ENCODE measurements around the gene ALDH16A1.

GRCh38 chr19:49441960-49442350 lies 11.1 kb upstream of the ALDH16A1 start:
- TF ChIP-seq CTCF (conservative IDR thresholded peaks at IDR 0.05) (no peak), EZH2 (IDR thresholded peaks at IDR 0.05; ENCODE audit: low read depth) (no peak)
